CD1c-positive myeloid dendritic cell (primary cell): ENCODE results near the gene KCNJ5.

Experiments
- DNase-seq: peaks from one replicate; pipeline ENCODE4 v3.0.0-alpha.2; 2016; ENCODE audit errors: extremely low spot score

KCNJ5 gene

DNA sequence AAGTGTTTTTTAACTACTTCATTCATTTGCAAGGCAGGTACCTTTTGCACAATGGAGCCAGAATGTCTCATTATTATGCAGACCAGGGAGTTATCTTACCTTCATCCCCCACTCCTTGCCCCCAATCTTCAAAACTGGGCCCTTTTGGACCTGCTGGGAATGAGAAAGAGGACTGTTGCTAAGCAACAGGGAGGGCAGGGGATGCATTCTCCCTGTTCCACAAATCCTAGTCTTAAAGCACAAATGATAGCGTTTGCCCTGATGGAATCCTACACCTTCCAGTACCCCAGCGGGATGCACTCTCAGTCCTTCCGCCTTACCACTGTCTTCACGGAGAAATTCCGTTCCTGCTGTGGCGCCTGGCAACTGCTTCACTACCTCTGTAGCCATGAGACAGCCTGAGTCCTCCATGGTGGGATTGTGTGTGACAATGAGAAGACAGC, 20.0 kb upstream of the KCNJ5 start:
- no peak for DNase-seq

DNA sequence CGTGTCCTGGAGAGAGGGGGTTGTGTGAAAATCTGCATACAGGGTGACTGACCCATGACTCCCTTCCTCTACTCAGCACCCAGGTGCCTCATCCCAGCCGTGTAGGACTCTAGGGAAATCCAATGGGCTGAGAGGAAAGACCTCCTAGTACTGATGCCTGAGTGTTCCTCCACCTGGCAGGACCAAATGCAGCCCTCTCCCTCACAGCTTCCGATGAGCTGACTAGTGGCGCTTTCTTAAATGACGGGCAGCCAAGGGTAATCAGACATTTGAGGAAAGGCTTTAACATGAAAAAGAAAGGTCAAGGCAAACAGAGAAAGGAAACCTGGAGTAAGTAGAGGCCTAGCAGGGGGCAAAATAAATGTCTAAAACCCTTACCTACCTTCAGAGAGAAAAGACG, 19.1 kb upstream of the KCNJ5 start:
- no peak for DNase-seq

DNA sequence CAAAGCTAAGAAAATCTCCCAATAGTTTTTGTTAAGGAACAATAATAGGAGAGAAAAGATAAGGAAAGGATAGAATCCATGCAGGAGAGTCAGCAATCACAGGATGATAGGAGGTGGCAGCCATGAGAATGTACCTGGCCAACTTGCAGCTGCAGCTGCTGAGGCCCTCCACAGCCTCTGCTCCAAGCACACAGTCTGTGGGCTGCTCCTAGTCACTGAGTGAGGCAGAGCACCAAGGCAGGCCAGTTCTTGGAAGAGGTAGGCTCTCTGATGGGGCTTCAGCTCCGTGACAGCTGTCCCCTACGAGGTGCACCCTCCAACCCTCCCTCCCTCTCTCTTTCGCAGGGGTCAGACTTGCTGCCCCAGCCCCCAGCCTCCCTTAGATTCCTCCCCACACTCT, 18.6 kb upstream of the KCNJ5 start:
- DNase-seq: no peak

- no peak for DNase-seq
Observed at GRCh38 chr11:128874427-128874826, 16.7 kb upstream of the KCNJ5 start.

DNA sequence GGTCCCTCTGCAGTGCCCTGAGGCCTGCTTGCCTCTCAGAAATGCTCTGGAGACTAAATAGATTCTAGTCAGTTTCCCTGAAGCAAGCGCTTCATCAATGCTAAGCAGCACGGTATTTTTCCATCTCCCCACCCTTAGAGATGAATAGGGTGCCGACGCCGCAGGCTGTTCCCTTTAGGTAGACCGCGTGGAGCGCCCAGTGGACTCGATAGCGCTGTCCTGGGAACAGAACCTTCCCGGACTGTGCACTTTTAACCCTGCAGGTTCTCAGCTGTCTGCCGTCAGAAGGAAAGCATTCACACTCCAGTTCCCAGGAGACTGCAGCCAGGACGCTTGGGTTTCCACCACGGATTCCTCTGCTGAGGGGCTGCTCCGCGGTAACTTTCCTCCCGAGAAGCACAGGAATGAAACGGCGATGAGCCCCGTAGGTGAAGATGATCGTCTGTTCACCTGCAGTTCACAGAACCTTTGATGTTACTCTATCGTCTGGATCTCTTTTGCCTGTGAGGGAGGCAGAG, 15.0 kb upstream of the KCNJ5 start:
- no peak for DNase-seq

- no peak for DNase-seq
Observed at GRCh38 chr11:128877726-128878125, 13.4 kb upstream of the KCNJ5 start.

GRCh38 chr11:128878455-128878854, 12.7 kb upstream of the KCNJ5 start:
- no peak for DNase-seq

DNA sequence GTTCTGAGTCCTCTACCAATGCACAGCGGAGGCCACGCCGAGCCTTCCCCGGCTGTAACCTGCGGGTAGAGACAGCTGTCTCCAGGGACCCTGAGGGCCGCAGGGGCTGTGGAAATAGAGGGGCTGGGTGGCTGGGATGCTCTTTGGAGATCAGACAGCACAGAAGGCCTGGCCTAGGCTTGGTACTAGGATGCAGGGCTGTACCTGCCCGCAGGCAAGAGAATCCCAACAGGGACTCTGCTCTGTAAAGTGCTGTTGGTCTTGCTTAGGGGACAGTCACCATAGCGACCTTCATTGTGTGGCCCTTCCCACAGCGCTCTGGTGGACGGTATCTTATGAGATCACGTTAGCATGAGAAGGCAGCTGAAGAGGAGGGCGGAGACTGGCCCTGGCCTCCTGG, 11.3 kb upstream of the KCNJ5 start:
- no peak for DNase-seq

DNA sequence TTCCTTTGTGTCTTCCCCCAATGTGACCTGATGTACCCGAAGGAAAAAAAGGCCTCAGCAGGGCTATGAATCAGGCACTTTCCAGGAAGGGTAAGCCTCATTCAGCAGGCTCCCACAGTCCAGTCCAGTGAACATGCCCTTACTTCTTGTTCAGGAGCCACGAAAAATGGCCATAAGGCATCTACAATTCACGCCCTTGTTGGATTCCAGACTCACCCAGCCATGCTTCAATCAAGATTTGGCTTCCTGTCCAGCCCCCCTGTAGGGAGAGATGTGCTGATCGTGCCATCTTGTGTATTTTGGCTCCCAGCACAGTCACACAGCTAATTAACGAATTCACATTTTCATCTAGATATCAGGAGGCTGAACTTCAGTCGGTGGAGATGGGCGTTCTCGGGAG, 9.9 kb upstream of the KCNJ5 start:
- DNase-seq: no peak

DNA sequence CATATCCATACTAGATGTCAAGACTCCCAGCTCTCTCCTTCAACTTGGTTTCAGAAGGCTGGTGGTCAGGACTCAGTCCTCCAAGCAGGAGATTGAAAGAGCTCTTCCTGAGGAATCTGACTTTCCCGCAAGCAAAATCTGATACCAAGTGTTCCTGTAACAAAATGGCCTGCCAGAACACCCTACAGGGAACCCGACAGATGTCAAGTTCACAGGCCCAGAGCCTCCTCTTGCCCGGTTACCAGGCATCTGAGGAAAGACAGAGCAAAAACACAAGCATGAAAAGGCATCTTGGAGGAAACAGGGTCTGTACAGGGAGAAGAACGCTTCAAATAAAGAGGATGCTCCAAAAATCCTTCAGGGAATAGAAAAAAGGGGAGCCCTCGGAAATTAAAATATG, 8.7 kb upstream of the KCNJ5 start:
- DNase-seq: no peak

GRCh38 chr11:128884054-128884453, 7.1 kb upstream of the KCNJ5 start:
- DNase-seq: no peak

GRCh38 chr11:128884703-128885338, 6.3 kb upstream of the KCNJ5 start:
- DNase-seq: peak; percentile 74

- DNase-seq: no peak
Observed at GRCh38 chr11:128886406-128887124, 4.6 kb upstream of the KCNJ5 start.

DNA sequence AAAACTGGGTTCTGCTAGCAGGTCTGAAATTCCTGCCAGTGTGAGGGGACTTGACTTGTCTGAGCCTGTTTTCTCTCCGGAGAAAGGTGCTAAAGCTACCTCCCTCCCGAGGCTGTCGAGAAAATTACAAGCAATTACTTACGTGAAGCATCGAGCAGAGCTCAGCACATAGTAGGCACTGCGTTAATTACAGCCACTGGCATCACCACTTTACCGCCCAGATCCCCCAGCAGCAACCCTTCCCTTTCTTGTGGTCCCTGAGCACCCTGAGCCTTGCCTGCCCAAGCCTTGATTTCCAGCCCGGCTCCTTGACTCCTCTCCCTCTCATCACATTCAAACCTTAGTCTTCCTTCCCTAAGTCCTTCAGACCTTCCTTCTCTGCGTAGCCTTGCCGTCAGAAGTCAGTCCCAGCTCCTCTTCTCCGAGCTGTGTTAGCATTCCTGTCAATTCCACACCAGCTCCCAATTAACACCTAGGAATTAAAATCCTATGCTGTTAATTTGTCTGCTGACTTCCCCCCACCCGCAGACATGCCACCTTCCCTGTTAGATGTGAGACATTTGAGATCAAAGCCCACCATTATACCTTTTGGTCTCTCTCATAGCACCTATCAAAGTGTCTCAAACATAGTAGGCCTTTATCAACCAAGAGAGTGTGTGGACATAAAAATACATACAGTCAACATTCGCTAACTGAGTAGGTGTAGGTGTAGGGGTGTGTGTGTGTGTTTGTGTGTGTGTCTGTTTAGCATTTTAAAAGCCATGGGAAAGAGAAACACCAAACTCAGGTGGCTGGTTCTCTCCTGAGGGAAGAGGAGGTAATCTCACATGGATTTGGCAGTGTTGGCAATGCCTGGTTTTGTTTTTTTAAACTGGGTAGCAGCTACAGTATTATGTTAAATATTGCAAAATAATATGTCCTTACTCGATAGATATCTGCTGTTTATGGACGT, 2.8 kb upstream of the KCNJ5 start:
- no peak for DNase-seq

DNA sequence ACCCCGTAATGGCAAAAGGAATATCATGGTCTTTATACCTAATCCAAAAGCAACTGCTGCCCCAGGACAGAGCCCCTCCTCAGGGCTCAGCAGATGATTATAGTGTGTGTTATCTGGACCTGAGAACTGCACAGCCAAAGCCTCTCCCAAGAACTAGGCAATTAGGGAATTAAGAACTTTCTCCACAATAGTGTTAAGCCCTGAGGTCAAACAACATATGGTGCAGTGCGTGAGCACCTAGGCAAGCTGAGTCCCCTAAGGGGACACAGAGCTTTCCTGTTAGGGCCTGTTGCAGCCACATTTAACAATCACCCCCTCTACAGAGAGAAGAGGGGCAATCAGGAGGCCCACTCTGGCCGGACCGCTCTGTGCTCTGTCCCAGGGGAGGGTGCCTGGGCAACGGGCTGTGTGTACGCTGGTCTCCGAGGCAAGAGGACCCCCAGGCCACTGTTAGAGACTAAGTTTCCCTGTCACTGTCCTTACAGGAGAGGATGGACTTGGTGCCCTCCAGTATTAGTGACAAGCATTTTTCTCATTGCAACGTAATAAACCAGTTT, 1.4 kb upstream of the KCNJ5 start:
- no peak for DNase-seq

DNA sequence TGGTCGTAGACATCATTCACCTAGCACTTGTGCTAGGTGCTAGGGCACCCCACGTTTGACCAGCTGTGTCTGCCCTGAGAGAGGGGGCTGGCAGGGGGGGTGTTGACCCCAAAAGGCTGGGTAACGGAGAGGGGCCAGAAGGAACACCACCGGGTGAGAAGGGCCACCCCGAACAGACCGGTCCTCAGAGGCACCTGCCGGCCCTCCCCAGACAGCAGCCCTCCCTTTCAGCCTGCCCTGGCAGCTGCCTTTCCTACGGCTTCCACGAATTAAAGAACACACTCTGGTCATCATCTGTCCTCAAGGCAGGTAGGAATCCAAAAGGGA, 977 bp upstream of the KCNJ5 start:
- no peak for DNase-seq

DNA sequence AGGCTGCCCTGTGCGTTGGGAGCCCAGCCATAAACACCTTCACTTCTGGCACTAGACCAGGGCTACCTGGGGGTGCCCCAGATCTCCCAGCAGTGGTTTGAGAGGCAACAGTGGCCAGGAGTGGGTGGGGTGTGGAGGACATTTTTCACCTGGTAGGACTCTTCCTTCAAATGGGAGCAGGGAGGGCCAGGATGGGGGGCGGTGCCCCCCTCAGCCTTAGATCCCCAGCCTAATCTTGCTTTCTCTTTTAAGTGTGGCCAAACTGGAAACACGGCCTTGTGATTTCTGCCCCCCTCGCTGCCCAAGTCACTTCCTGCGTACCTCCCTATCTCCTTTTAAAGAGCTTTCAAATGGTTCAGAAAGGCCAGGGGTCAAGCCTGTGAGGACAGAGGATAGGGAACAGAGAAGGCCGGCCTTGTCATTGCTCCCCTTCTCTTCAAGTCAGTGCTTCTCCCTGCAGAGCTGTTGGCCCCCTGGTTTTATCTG, 800 bp downstream of the KCNJ5 start:
- no peak for DNase-seq

DNA sequence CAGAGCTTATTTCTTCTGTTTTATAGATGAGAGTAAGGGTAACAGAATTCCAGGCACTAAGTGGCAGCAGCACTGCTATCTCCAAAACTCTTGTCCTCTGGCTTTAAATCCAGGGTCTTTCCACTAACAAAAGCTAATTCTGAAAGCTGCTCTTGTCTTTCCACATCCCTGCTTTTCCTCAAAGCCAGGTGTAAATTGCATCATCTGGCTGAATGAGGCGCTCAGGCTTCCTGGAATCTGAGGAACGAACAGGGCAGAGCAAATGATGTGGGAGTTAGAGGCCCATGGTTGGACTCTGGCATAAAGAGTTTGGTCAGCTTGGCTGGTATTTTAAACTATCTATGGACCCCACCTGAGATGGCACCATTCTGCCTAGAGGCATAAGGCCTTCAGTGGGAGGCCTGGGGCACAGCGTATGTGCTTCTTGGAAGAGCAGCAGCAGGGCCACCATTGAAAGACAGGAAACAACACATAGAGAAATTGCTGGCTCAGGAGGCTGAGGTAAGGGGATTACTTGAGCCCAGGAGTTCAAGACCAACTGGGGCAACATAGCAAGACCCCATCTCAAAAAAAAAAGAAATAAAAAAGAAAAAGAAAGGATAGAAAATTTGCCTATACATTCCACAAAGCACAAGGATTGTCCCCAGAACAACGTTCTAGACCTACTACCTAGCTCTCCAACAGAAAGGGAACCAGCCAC, 1.9 kb downstream of the KCNJ5 start:
- no peak for DNase-seq

DNA sequence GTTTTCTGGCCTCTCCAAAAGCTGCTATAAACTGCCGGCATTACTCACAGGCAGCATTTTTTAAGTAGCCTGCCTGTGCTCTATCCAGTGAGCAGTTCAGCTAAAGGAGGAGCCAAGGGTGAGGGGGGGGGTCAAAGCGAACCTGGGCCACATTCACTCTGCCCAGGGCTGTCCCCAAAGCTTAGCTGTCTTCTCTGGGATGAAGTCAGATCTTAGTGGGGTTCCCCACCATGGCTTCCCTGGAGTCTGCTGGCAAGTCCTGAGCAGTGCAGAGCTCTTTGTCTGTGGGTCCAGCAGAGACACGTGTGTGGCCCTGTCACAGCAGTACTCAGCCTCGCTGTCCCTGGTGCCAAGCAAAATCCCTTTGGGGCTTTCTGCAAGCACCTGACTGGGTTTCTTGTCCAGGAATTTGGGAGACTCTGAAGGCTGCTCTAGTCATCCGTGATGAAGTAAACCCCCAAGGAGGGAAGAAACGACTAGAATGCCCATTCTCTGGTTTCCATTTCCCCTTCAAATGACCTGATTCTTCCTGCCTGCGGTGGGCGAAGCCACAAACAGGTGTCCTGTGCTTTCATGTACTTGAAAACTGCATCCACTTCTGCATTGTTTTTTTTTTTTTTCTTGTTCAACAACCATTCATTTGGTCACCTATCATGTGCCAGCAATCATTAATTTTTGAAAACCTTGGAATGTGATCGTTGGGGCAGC, 2.6 kb downstream of the KCNJ5 start:
- DNase-seq: no peak

- DNase-seq: no peak
Observed at GRCh38 chr11:128894286-128894681, 3.1 kb downstream of the KCNJ5 start.

DNA sequence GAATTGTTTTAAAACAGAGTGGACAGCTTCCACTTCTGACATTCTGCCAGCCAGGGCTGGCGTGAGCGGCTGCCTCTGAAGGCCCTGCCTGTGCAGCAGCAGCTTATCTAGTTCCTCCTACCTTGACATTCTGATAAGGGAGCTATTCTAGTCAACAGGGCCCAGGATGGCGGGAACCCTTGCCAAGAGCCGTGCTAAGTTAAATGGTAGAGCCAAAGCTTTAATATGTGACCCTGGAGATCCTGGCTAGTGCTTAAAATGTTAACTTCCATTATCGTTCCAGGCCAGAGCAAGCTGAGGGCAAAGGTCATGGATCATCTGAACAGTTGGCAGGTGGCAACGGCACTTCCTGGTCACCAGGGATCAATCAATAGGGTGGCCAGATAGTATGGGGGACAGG, 3.5 kb downstream of the KCNJ5 start:
- DNase-seq: no peak
